Measurements from ENCODE around the gene CDK7. TPM values are rescaled to one million over a fixed set of nuclear protein-coding genes. Genes with fewer than 3 reads are reported as not detected.
"Not testable (repeated sequence)": the region's sequence is repeated elsewhere in the genome, so short reads cannot be mapped to it uniquely, and the experiment has no call there.

The CDK7 gene
- total RNA-seq, 1 experiment from 2014 or later: 53.4 TPM

GRCh38 chr5:69220833-69221232 is 13.9 kb upstream of the CDK7 start:
- not testable (repeated sequence) for DNase-seq, H3K27ac Mint-ChIP-seq, H3K9me3 Mint-ChIP-seq

More at GRCh38 chr5:69220833-69221232, 13.9 kb upstream of the CDK7 start:
- not testable (repeated sequence) for H3K23ac ChIP-seq (ENCODE audit: insufficient read length, low read depth, low read length); H3K27ac ChIP-seq (ENCODE audit: insufficient read length, low read depth, low read length); H2BK120ac ChIP-seq (ENCODE audit: low read depth, low read length, poor library complexity, severe bottlenecking); H3K4ac ChIP-seq (ENCODE audit: low read depth, low read length); H4K8ac ChIP-seq (replicated peaks; ENCODE audit: insufficient read length, low read depth, low read length); H2BK12ac ChIP-seq (ENCODE audit: insufficient read length, low read depth, low read length); H2BK15ac ChIP-seq (ENCODE audit: low read depth, low read length); H3K27me3 Mint-ChIP-seq (ENCODE audit: low read depth); H3K27me3 ChIP-seq (ENCODE audit: insufficient read depth, low read length); H3K4me2 ChIP-seq (ENCODE audit: insufficient read depth, insufficient read length, low read length); H4K91ac ChIP-seq (ENCODE audit: insufficient read length, low read depth, low read length); H2BK5ac ChIP-seq (ENCODE audit: insufficient read length, low read length); H3K56ac ChIP-seq (ENCODE audit: insufficient read length, low read depth, low read length); H2AFZ ChIP-seq (ENCODE audit: low read length); H3K4me3 Mint-ChIP-seq; H2AK5ac ChIP-seq (ENCODE audit: insufficient read length, low read length); H3K79me2 ChIP-seq (ENCODE audit: insufficient read depth, low read length); H4K5ac ChIP-seq (ENCODE audit: insufficient read length, low read depth, low read length); H3K79me1 ChIP-seq (ENCODE audit: insufficient read depth, low read depth, low read length, poor library complexity, severe bottlenecking); H3K4me1 ChIP-seq (ENCODE audit: insufficient read depth, low read length); H3K14ac ChIP-seq (ENCODE audit: insufficient read depth, low read length); H3K23me2 ChIP-seq (ENCODE audit: insufficient read length, low read depth, low read length, poor library complexity, severe bottlenecking); H3K18ac ChIP-seq (ENCODE audit: insufficient read length, low read depth, low read length); H3T11ph ChIP-seq (ENCODE audit: low read length); H3K9me3 ChIP-seq (ENCODE audit: control insufficient read depth, low read depth, low read length); H4K20me1 ChIP-seq (ENCODE audit: control insufficient read depth, insufficient read depth, insufficient read length); H3K9ac ChIP-seq (ENCODE audit: extremely low read depth, insufficient read length, low read length); H2BK20ac ChIP-seq (ENCODE audit: low read depth, low read length, poor library complexity, severe bottlenecking)
- H3K4me1 Mint-ChIP-seq: peaks cover 3 to 12% of the 10 kb centered on the region in 2 experiments
- no CpG with 5 or more reads among the region's 9 CpGs for WGBS (ENCODE audit: extremely low coverage, insufficient read length, low lambda C conversion rate)
- peaks cover 16 to 30% (median 17%) of the 10 kb centered on the region in 3 experiments for H3K36me3 Mint-ChIP-seq (ENCODE audit: insufficient read depth in 1 of 3, low read depth in 3 of 3)
